GM23338 (cell line): ENCODE data around the gene BSND. TPM values are rescaled to one million over a fixed set of nuclear protein-coding genes. Genes with fewer than 3 reads are reported as not detected.

Source experiments
- ATAC-seq: fragments of 200-7000 bp; cut with Tn5 transposase; 3 replicates; pipeline ENCODE4 v1.9.1; 2020
- DNase-seq: peaks from one replicate; pipeline ENCODE4 v3.0.0-alpha.2; 2015; ENCODE audit warnings: low spot score
- H2AFZ ChIP-seq: fragments of 200-600 bp; sonication (generic); 2 replicates; pipeline ENCODE4 v1.8.0; 2016; ENCODE audit warnings: antibody characterized with exemption, mild to moderate bottlenecking, moderate library complexity
- H3F3A ChIP-seq: fragments of 200-600 bp; sonication (generic); replicated peaks from 2 replicates; pipeline ENCODE4 v1.8.0; 2017; ENCODE audit warnings: antibody characterized with exemption, mixed run types, low read depth
- H3K27ac ChIP-seq: fragments of 200-600 bp; sonication (generic); 2 replicates; pipeline ENCODE4 v1.6.1; 2016; ENCODE audit warnings: low read depth
- H3K27me3 ChIP-seq: fragments of 200-600 bp; sonication (generic); 2 replicates; pipeline ENCODE4 v1.8.0; 2016; ENCODE audit warnings: mild to moderate bottlenecking, mixed run types, moderate library complexity; ENCODE audit not compliant: insufficient read depth
- H3K36me3 ChIP-seq: fragments of 200-600 bp; sonication (generic); 2 replicates; pipeline ENCODE4 v1.8.0; 2016; ENCODE audit warnings: mild to moderate bottlenecking; ENCODE audit not compliant: insufficient read depth
- H3K4me1 ChIP-seq: fragments of 200-600 bp; sonication (generic); 2 replicates; pipeline ENCODE4 v1.8.0; 2016; ENCODE audit warnings: mild to moderate bottlenecking, moderate library complexity; ENCODE audit not compliant: insufficient read depth
- H3K4me2 ChIP-seq: fragments of 200-600 bp; sonication (generic); 2 replicates; pipeline ENCODE4 v1.7.1; 2017; ENCODE audit warnings: mixed run types
- H3K4me3 ChIP-seq: fragments of 200-600 bp; sonication (generic); 2 replicates; pipeline ENCODE4 v1.6.1; 2016; ENCODE audit warnings: mixed run types
- H3K79me2 ChIP-seq: fragments of 200-600 bp; sonication (generic); replicated peaks from 2 replicates; pipeline ENCODE4 v1.8.0; 2017; ENCODE audit warnings: mild to moderate bottlenecking; ENCODE audit not compliant: insufficient read depth
- H3K9me2 ChIP-seq: fragments of 200-600 bp; sonication (generic); 2 replicates; pipeline ENCODE4 v1.8.0; 2017; ENCODE audit not compliant: insufficient read depth
- H4K20me1 ChIP-seq: fragments of 200-600 bp; sonication (generic); replicated peaks from 2 replicates; pipeline ENCODE4 v1.8.0; 2017; ENCODE audit warnings: mild to moderate bottlenecking; ENCODE audit not compliant: insufficient read depth
- H3K27ac Mint-ChIP-seq: 2 replicates; pipeline ENCODE4 v1.8.0; 2020; ENCODE audit warnings: inconsistent platforms, mild to moderate bottlenecking, moderate library complexity, mixed read lengths
- H3K27me3 Mint-ChIP-seq: 3 replicates; pipeline ENCODE4 v1.8.0; 2022; ENCODE audit warnings: low read depth, mild to moderate bottlenecking, moderate library complexity, mixed read lengths, inconsistent platforms; ENCODE audit not compliant: insufficient read depth, poor library complexity
- H3K36me3 Mint-ChIP-seq: 3 replicates; pipeline ENCODE4 v1.8.0; 2021; ENCODE audit warnings: low read depth, mild to moderate bottlenecking, inconsistent platforms, moderate library complexity, mixed read lengths
- H3K4me1 Mint-ChIP-seq: 3 replicates; pipeline ENCODE4 v1.8.0; 2020; ENCODE audit warnings: mild to moderate bottlenecking, inconsistent platforms, mixed read lengths
- H3K4me3 Mint-ChIP-seq: 3 replicates; pipeline ENCODE4 v1.8.0; 2021; ENCODE audit warnings: moderate library complexity, mild to moderate bottlenecking, inconsistent platforms, mixed read lengths
- H3K9me3 Mint-ChIP-seq: 3 replicates; pipeline ENCODE4 v1.8.0; 2020; ENCODE audit warnings: moderate library complexity, mild to moderate bottlenecking, inconsistent platforms, mixed read lengths
- CREB1 ChIP-seq: fragments of 250-450 bp; sonication (Bioruptor Pico); IDR thresholded peaks from 2 replicates; pipeline ENCODE4 v1.5.0; 2020; ENCODE audit warnings: low read depth, mild to moderate bottlenecking, moderate library complexity
- ETS1 ChIP-seq: IDR thresholded peaks from 2 replicates; pipeline ENCODE4 v1.6.1; 2016; ENCODE audit warnings: antibody characterized with exemption
- EZH2 ChIP-seq: fragments of 200-600 bp; sonication (generic); IDR thresholded peaks from one replicate; pipeline ENCODE4 v1.8.0; 2017; ENCODE audit warnings: antibody characterized with exemption, mild to moderate bottlenecking, low read depth; ENCODE audit not compliant: unreplicated experiment
- EZH2phosphoT487 ChIP-seq: fragments of 200-600 bp; sonication (generic); IDR thresholded peaks from one replicate; pipeline ENCODE4 v1.8.1; 2018; ENCODE audit warnings: antibody characterized with exemption; ENCODE audit not compliant: unreplicated experiment
- JUNB ChIP-seq: IDR thresholded peaks from one replicate; pipeline ENCODE4 v1.6.1; 2016; ENCODE audit warnings: antibody characterized with exemption; ENCODE audit not compliant: unreplicated experiment
- NANOG ChIP-seq: IDR thresholded peaks from 2 replicates; pipeline ENCODE4 v1.6.1; 2016; ENCODE audit warnings: antibody characterized with exemption, borderline replicate concordance
- POLR2AphosphoS5 ChIP-seq: IDR thresholded peaks from 2 replicates; pipeline ENCODE4 v1.6.1; 2016; ENCODE audit warnings: antibody characterized with exemption, low read depth
- STAT1 ChIP-seq: IDR thresholded peaks from one replicate; pipeline ENCODE4 v1.6.1; 2016; ENCODE audit warnings: antibody characterized with exemption; ENCODE audit not compliant: unreplicated experiment
- ZNF114 ChIP-seq: fragments of 250-450 bp; sonication (Bioruptor Pico); IDR thresholded peaks from 2 replicates; pipeline ENCODE4 v1.5.0; 2020; ENCODE audit warnings: mild to moderate bottlenecking, moderate library complexity
- ZNF331 ChIP-seq: fragments of 250-450 bp; sonication (Bioruptor Pico); IDR thresholded peaks from 2 replicates; pipeline ENCODE4 v1.5.0; 2020; ENCODE audit warnings: low read depth, mild to moderate bottlenecking, moderate library complexity
- polyA plus RNA-seq: library from polyadenylated mRNA; unstranded; fragments of >200 nt; fragmentation: Nextera tagmentation; extraction: Ambion mirVana; gene quantifications from 2 replicates; pipeline ENCODE4 v1.2.1, GENCODE V29; 2016
- total RNA-seq: library from RNA; depleted of rRNA; stranded (reverse); fragments of >200 nt; shearing (Covaris generic); gene quantifications from 2 replicates; pipeline ENCODE4 v1.2.3, GENCODE V29; 2014
- TF ChIP-seq, protein P1 (sequence below): IDR thresholded peaks from one replicate; pipeline ENCODE4 v1.6.1; 2018; ENCODE audit warnings: antibody characterized with exemption; ENCODE audit not compliant: unreplicated experiment
- TF ChIP-seq, protein P2 (sequence below), 2 experiments: fragments of 200-600 bp in 1 of 2; sonication (generic) in 1 of 2; conservative IDR thresholded peaks; 2 replicates each; pipeline versions ENCODE4 v1.5.1 to v1.6.1; 2016 to 2017; ENCODE audit warnings: antibody characterized with exemption in 2 of 2, low read depth in 2 of 2, mild to moderate bottlenecking in 2 of 2, moderate library complexity in 1 of 2
- TF ChIP-seq, protein P3 (sequence below): fragments of 250-450 bp; sonication (Bioruptor Pico); IDR thresholded peaks from 2 replicates; pipeline ENCODE4 v1.5.0; 2020; ENCODE audit warnings: mild to moderate bottlenecking, moderate library complexity

BSND gene
- total and polyA plus RNA-seq, 2 experiments from 2014 or later, result 0.55 to 1.4 TPM

DNA sequence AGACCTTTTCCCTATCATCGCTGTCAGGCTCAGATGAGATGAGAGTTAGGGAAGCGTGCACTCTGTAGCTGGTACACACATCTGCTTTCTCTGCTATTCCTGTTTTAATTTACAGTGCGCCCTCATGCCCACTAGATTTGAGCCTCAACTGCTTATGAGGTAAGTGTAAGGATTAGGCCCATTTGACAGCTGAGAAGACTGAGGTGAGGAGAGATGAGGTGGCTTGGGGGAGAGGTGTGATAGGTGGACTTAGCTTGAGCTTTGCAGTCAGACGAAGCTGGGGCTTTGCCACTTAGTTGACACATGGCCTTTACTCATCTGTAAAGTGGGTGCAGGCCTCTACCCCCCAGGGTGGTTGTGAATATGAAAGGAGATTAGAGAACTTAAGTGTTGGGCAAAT lies 9.8 kb upstream of the BSND start:
- Mint-ChIP-seq H3K4me3 (no peak overlapping the region), H3K27me3 (peaks cover 16% of the 10 kb centered on the region), H3K9me3 (no peaks in the 10 kb centered on the region), H3K4me1 (peaks cover 10% of the 10 kb centered on the region), H3K27ac (no peak overlapping the region), H3K36me3 (no peaks in the 10 kb centered on the region)
- Histone ChIP-seq H3K36me3 (no peaks in the 10 kb centered on the region), H2AFZ (no peak overlapping the region), H3K4me2 (no peak overlapping the region), H3K27ac (no peak overlapping the region), H3F3A (no peaks in the 10 kb centered on the region; the same call in 1 of the 2 replicates), H3K79me2 (no peaks in the 10 kb centered on the region), H4K20me1 (no peaks in the 10 kb centered on the region), H3K4me1 (peaks cover 5% of the 10 kb centered on the region), H3K4me3 (no peak overlapping the region), H3K27me3 (no peaks in the 10 kb centered on the region), H3K9me2 (no peaks in the 10 kb centered on the region)
- DNase-seq (no peak), ATAC-seq (no peak)
- TF ChIP-seq, protein P1, sequence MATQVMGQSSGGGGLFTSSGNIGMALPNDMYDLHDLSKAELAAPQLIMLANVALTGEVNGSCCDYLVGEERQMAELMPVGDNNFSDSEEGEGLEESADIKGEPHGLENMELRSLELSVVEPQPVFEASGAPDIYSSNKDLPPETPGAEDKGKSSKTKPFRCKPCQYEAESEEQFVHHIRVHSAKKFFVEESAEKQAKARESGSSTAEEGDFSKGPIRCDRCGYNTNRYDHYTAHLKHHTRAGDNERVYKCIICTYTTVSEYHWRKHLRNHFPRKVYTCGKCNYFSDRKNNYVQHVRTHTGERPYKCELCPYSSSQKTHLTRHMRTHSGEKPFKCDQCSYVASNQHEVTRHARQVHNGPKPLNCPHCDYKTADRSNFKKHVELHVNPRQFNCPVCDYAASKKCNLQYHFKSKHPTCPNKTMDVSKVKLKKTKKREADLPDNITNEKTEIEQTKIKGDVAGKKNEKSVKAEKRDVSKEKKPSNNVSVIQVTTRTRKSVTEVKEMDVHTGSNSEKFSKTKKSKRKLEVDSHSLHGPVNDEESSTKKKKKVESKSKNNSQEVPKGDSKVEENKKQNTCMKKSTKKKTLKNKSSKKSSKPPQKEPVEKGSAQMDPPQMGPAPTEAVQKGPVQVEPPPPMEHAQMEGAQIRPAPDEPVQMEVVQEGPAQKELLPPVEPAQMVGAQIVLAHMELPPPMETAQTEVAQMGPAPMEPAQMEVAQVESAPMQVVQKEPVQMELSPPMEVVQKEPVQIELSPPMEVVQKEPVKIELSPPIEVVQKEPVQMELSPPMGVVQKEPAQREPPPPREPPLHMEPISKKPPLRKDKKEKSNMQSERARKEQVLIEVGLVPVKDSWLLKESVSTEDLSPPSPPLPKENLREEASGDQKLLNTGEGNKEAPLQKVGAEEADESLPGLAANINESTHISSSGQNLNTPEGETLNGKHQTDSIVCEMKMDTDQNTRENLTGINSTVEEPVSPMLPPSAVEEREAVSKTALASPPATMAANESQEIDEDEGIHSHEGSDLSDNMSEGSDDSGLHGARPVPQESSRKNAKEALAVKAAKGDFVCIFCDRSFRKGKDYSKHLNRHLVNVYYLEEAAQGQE, result no peak
- TF ChIP-seq STAT1 (no peak), ETS1 (no peak), ZNF114 (CRISPR knock-in tag) (no peak), ZNF331 (CRISPR knock-in tag) (no peak), JUNB (no peak), EZH2 (no peak), EZH2phosphoT487 (no peak), POLR2AphosphoS5 (no peak), CREB1 (CRISPR knock-in tag) (no peak), NANOG (no peak)
- TF ChIP-seq, protein P2, sequence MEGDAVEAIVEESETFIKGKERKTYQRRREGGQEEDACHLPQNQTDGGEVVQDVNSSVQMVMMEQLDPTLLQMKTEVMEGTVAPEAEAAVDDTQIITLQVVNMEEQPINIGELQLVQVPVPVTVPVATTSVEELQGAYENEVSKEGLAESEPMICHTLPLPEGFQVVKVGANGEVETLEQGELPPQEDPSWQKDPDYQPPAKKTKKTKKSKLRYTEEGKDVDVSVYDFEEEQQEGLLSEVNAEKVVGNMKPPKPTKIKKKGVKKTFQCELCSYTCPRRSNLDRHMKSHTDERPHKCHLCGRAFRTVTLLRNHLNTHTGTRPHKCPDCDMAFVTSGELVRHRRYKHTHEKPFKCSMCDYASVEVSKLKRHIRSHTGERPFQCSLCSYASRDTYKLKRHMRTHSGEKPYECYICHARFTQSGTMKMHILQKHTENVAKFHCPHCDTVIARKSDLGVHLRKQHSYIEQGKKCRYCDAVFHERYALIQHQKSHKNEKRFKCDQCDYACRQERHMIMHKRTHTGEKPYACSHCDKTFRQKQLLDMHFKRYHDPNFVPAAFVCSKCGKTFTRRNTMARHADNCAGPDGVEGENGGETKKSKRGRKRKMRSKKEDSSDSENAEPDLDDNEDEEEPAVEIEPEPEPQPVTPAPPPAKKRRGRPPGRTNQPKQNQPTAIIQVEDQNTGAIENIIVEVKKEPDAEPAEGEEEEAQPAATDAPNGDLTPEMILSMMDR (conservative IDR thresholded peaks at IDR 0.05; ENCODE audit: low read depth in 2 of 2), result no peak
- TF ChIP-seq, protein P3, sequence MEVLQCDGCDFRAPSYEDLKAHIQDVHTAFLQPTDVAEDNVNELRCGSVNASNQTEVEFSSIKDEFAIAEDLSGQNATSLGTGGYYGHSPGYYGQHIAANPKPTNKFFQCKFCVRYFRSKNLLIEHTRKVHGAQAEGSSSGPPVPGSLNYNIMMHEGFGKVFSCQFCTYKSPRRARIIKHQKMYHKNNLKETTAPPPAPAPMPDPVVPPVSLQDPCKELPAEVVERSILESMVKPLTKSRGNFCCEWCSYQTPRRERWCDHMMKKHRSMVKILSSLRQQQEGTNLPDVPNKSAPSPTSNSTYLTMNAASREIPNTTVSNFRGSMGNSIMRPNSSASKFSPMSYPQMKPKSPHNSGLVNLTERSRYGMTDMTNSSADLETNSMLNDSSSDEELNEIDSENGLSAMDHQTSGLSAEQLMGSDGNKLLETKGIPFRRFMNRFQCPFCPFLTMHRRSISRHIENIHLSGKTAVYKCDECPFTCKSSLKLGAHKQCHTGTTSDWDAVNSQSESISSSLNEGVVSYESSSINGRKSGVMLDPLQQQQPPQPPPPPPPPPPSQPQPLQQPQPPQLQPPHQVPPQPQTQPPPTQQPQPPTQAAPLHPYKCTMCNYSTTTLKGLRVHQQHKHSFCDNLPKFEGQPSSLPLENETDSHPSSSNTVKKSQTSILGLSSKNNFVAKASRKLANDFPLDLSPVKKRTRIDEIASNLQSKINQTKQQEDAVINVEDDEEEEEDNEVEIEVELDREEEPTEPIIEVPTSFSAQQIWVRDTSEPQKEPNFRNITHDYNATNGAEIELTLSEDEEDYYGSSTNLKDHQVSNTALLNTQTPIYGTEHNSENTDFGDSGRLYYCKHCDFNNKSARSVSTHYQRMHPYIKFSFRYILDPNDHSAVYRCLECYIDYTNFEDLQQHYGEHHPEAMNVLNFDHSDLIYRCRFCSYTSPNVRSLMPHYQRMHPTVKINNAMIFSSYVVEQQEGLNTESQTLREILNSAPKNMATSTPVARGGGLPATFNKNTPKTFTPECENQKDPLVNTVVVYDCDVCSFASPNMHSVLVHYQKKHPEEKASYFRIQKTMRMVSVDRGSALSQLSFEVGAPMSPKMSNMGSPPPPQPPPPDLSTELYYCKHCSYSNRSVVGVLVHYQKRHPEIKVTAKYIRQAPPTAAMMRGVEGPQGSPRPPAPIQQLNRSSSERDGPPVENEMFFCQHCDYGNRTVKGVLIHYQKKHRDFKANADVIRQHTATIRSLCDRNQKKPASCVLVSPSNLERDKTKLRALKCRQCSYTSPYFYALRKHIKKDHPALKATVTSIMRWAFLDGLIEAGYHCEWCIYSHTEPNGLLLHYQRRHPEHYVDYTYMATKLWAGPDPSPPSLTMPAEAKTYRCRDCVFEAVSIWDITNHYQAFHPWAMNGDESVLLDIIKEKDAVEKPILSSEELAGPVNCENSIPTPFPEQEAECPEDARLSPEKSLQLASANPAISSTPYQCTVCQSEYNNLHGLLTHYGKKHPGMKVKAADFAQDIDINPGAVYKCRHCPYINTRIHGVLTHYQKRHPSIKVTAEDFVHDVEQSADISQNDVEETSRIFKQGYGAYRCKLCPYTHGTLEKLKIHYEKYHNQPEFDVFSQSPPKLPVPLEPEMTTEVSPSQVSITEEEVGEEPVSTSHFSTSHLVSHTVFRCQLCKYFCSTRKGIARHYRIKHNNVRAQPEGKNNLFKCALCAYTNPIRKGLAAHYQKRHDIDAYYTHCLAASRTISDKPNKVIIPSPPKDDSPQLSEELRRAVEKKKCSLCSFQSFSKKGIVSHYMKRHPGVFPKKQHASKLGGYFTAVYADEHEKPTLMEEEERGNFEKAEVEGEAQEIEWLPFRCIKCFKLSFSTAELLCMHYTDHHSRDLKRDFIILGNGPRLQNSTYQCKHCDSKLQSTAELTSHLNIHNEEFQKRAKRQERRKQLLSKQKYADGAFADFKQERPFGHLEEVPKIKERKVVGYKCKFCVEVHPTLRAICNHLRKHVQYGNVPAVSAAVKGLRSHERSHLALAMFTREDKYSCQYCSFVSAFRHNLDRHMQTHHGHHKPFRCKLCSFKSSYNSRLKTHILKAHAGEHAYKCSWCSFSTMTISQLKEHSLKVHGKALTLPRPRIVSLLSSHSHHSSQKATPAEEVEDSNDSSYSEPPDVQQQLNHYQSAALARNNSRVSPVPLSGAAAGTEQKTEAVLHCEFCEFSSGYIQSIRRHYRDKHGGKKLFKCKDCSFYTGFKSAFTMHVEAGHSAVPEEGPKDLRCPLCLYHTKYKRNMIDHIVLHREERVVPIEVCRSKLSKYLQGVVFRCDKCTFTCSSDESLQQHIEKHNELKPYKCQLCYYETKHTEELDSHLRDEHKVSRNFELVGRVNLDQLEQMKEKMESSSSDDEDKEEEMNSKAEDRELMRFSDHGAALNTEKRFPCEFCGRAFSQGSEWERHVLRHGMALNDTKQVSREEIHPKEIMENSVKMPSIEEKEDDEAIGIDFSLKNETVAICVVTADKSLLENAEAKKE (CRISPR knock-in tag), result no peak
